ENCODE data around the gene AQP12A.
"Not testable (repeated sequence)": the region's sequence is repeated elsewhere in the genome, so short reads cannot be mapped to it uniquely, and the experiment has no call there.

AQP12A gene

GRCh38 chr2:240662681-240663080, 29.0 kb upstream of the AQP12A start:
- DNase-seq, result no peak

GRCh38 chr2:240663546-240664190, 28.0 kb upstream of the AQP12A start:
- DNase-seq, result no peak

- DNase-seq, result no peak
Observed at GRCh38 chr2:240664622-240665021, 27.0 kb upstream of the AQP12A start.

GRCh38 chr2:240670402-240670801, 21.3 kb upstream of the AQP12A start:
- DNase-seq, result no peak

DNA sequence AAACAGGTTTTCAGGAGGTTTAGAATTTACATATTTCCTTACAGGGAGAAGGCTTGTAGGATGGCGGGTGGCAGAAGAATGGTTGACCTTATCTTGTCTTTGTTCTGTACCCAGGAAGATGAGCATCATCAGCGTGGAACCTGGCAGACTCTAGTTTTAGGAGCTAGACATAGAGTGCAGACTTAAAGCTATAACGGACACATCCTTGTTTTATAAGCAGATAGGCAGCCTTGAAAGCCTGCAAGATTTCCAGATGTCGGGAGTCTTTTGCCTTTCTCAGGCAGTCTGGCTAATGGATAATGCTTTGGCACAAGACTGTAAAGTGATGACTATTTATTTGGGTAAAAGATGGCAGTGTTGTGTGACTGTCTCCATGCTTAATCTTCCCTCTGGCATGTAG, 20.7 kb upstream of the AQP12A start:
- DNase-seq, result no peak

DNA sequence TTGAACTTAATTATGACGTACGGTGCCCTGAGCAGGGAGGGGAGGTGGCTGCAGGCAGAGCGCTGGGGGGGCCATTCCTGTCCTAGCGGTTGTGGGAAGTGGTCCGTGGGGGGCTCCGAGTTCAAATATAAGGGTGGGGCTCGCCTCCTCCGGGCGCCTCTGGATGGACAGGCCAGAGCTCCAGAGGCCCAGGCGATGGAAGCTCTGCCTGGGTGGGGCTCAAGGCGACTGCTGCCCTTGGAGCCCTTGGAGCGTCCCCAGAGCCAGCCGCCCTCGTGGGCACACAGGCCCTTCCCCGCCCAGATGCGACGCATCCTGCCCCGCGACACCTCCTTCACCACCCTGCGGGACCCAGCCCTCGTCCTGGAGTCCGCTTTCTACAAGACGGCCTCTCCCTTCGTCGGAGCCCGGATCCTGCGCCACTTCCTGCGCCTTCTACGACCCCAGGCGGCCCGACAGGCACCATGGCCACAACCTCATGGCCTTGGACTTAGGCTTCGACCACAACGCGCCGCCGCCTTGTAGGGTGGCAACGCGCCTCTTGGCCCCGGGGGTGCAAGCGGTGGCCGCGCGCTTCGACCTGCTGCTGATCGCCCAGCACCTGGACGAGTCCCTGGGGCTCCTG, 19.5 kb upstream of the AQP12A start:
- no peak for DNase-seq

GRCh38 chr2:240672701-240673190, 18.9 kb upstream of the AQP12A start:
- DNase-seq, result no peak

- DNase-seq, result not testable (repeated sequence)
Observed at GRCh38 chr2:240674461-240675184, 17.0 kb upstream of the AQP12A start.

- not testable (repeated sequence) for DNase-seq
Observed at GRCh38 chr2:240675345-240675744, 16.3 kb upstream of the AQP12A start.

- DNase-seq, result not testable (repeated sequence)
Observed at GRCh38 chr2:240678043-240678442, 13.6 kb upstream of the AQP12A start.

DNA sequence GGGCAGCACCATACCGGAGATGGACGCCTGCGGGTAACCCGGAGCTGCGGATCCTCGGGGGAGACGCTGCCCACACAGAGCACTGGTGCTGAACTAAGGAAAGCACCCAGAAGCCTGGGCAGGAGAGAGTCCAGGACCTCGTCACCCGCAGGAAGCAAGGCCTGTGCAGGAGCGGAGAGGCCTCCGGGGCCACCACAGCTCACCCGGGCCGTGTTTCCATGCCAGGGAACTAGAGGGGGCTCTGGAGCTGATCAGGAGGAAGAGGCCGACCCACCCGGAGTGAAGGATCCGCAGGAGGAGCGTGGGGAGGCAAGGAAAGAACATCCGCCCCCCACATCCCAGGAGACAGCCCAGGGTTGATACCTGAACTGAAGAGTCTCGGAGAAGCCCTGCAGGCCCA, 12.8 kb upstream of the AQP12A start:
- DNase-seq, result not testable (repeated sequence)

DNA sequence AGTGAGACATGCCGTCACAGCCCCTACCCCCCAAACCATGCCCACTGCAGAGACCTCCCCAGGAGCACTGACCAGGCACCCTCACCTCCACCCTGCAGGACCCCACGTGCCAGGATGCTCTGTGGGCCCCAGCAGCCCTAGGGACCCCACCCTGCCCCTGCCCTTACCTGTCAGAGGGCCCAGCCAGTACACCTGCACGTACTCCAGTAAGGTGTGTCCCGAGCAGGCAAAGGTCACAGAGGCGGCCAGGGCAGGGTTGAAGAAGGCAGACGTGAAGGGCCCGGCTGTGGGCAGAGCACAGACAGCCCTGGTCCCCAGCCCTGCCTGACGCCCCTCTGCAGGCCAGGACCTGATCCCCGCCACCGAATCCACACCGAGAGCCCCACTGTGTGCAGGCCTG, 11.5 kb upstream of the AQP12A start:
- not testable (repeated sequence) for DNase-seq

DNA sequence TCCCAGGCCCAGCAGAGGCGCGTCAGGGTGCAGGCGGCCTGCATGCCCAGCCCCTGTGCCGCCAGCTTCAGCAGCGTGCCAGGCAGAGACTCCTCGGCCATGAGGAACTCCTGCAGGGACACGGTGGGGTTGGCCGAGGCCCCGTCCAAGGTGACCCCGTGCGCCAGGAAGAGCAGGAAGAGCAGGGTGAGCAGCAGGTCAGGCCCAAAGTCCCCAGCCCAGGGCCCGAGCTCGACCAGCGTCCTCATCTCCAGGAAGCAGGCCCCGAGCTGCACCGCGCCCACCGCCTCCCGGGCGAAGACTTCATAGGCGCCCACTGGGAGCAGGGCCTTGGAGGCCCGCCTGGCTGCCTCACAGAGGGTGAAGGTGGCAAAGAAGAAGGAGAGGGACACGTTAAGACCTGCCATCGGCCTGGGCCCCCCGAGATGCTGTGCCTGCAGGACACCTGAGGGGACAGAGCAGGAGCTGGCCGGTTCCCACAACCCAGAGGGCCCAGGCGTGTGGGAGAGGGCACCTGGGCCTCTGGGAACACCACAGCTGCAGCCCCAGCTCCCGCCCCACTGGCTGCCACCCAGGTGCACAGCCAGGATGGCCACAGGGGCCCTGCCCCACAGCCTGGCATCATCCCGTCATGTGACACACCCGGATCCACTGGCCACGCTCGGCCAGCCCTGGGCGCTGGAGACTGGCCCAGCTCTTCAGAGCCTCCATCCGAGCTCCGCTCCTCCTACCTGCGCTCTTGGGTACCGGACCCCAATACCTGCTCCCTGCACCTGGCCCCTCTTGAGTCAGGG, 9.0 kb upstream of the AQP12A start, which contains the start of gene AQP12B:
Gene AQP12B, minus strand, starts transcription at position 455 of the 794 bp plus-strand sequence. Its CDS starts 48 bp downstream, at position 407.
- DNase-seq, result not testable (repeated sequence)

GRCh38 chr2:240683329-240683979, 8.2 kb upstream of the AQP12A start:
- DNase-seq, result not testable (repeated sequence)

- DNase-seq, result not testable (repeated sequence)
Observed at GRCh38 chr2:240683980-240684728, 7.5 kb upstream of the AQP12A start.

DNA sequence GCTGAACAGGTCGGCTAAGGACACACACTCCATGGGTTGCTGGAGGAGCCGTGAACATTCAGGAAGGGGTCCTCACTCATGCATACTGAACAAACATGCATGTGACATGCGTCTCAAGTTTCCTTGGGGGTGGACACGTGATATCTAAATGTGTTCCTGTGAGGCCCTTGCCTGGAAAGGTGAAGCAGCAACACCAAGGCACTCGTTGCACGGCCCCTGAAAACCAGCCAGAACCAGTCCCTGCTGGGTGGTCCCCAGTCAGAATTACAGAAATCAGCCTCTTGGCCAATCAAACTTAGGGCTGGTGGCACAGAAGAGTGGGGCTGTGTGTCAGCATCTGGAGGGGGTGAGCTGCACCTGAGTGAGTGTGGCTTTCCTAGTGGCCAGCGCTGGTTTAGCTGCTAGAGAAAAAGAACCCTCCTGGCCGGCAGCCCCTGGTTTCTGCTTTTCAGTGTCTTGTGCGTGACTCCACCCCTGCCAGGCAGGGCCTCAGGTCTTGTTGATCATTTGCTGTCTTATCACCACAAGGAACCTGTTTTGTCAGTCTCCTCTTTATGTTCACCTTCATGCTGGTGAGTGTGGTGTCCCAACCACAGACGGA, 5.8 kb upstream of the AQP12A start:
- DNase-seq, result no peak

- DNase-seq, result no peak
Observed at GRCh38 chr2:240686460-240686859, 5.2 kb upstream of the AQP12A start.

DNA sequence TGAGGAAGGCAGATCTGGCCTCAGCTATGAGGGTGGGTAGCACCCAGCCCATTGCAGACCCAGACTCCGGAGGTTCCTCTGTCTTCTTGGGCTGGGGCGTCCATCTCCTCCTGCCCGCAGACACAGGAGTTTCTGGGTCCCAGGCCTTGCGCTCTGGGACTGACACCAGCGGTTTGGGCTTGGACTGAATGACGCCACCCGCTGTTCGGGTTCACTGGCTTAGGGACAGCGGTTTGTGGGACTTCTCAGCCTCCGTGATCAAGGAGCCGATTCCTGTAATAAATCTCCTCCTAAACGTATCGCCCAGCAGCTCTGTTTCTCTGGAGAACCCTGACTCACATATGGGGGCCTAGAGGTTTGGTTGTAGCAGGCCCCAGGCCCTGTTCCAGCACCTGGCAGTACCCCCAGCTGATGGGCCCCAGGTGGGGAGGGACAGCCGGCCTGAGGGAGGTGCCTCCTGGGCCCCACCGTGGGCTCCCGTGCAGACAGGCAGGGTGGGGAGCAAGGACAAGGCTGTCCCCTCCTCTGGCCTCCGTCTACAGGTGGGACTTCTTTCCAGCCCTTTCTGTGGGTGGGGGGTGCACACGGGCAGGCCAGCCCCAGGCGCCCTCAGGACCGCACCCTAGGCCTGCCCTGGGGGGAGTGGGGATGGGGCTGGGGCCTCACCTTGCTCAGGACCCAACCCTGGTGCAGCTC, 4.5 kb upstream of the AQP12A start:
- no peak for DNase-seq

DNA sequence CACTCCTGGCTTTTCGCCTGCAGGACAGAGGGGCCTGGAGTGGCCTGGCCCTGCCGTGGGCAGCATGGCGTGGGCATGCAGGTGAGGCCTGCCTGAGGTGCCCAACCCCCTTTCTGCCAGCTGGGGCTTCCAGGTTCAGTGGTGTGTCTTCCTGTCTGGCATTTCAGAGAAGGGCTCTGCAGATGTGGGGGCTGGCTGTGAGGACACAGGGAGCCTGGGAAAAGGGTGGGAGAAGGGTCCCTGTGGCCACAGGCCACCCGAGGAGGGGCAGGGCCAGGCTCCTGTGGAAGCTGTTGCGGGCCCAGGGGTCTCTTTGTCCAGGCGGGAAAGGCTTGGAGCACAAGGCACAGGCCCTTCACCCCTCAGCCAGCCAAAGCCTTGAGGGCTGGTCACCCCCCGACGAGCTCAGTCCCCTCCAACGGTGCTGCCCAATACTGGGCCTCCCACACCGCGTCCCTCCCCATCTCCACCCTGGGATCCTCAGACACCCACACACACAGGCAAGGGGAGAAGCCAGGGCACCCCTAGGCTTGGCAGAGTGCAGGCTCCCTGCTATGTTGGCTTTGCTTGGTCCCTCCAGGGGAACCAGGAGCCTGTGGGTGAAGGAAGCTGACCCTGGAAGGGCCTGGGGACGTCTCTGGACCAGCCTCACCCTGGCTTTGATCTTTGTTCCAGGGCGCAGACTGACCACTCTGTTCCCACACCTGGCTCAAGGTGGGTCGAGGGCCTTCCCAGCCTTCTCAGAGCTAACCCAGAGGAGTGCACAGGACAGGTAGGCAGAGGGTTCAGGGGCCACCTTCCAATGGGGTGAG, 3.7 kb upstream of the AQP12A start:
- no peak for DNase-seq

DNA sequence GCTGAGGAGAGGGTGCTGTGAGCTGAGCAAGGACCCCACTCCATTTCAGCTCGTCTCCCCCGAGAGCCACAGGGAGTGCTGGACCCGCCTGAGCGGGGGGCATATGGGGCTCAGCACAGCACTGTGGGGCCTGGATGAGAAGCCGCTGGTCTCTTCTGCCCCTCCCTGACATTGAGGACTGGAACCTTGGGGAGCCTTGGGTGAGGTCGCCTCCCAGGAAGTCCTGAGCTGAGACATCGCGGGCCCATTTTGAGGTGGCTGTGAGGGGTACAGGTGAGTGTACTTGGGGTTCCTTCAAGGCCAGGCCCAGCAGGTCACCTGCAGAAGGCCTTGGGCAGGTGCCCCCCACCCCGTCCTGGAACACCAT, 3.1 kb upstream of the AQP12A start:
- no peak for DNase-seq

Measured in SHP77 (cell line).